HUDEP-2 (cell line): ENCODE measurements around the gene NR1D1.

ENCODE experiments used
- DNase-seq, 76 experiments: peaks; one replicate each; lab custom pipeline; 2025; ENCODE audit not compliant: unreplicated experiment in 76 of 76; lab: John Stamatoyannopoulos, UW

The NR1D1 gene

DNA sequence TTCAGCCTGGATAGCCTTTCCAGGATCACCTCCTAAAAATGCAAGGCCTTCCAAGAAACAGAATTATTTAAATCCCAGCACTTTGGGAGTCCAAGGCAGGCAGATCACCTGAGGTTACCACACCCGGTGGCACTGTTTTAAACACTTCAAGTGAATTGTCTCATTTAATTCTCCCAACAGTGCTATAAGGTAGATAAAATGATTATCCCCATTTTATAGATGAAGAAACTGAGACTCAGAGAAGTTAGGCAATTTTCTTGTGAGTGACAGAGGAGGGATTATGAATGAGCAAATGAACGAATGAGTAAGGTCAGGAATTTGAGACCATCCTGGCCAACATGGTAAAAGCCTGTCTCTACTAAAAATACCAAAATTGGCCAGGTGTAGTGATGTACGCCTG, 20.8 kb downstream of the NR1D1 start:
- no peak for DNase-seq

GRCh38 chr17:40076591-40076990, 23.8 kb downstream of the NR1D1 start:
- DNase-seq = peak in 52 of 76 experiments; percentile 9 to 68 (median 32)

GRCh38 chr17:40075942-40076498, 24.4 kb downstream of the NR1D1 start:
- DNase-seq = no peak

DNA sequence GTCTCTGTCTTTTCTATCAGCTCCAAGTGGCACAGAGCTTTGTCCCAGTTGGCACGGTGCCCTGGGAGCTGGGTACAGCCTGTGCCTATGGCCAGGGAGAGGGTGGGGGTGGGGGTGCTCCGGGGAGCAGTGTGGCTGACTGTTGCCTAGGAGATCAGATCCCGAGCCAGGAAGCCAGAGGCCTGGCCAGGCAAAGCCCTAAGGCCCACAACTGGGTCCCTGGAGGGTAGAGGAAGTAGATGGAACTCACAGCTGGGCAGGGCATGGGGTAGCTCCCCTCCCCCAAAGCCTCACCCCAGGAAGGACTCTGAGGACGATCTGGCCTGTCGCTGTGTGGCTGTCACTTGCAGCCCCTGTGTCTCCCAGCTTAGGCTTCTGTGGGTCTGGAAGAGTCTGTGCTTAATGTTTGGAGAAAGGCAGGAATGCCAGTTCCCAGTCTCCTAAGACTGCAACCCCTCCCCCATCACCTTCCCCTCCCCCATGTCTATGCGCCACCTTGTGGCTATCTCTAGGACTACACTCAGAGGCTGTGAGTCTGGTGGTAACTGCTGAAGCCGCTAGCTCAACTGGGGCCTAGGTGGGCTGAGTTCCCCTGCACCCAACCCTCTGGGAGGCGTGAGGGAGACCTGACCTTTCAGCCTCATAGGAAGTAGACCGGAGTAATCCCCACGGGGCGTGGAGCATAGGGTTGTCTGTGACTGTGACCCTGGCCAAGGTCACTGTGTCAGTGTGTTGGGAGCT, 25.0 kb downstream of the NR1D1 start:
- DNase-seq = peak in 69 of 76 experiments; percentile 17 to 90 (median 58)

DNA sequence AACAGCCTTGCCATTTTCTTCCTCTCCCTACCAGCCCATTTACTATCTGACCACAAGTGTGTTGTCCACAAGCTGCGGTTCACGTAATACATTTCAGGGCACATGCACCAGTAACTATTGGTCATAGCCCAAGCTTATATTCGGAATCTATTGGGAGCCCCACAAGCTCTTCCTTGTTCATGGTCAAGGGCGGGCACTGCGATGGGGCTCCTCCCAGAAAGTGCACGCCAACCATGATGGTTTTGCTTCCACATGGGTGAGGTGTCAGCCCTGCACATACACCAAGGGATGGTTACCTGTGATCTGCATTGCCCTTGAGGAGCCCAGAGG, 25.6 kb downstream of the NR1D1 start:
- DNase-seq = peak in 10 of 76 experiments; percentile 45 to 76 (median 62)

GRCh38 chr17:40074175-40074512, 26.2 kb downstream of the NR1D1 start:
- no peak for DNase-seq

GRCh38 chr17:40073454-40074174, 26.8 kb downstream of the NR1D1 start:
- DNase-seq = peak in 1 of 76 experiments; percentile 54

DNA sequence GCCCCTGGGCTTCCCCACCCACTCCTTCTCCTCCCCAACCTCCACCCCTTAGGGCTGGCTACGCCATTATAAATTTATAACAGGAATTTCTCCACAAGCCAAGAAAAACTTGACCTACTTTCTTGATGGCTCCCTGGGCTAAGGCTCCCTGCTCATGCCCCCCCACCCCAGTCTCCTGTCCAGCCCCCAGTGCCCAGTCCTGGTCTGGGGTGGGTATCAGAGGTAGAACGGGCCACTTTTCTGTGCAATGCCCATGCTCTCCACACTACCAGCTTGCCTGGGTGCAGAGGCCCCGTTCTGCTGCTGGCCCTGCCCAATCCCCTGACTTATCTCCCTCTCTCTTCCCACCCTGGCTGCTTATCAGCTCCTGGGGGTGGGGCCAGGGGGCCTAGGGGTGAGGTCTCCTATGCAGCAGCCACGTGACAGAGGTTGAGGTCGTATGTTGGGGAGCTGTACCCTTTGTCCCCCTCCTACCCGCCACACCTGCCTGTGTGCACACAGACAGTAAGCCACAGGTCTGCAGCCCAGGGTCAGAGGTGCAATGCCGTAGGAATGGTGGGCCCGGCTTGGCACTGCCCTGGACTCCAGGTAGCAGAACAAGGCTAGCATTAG, 27.5 kb downstream of the NR1D1 start:
- DNase-seq = peak in 74 of 76 experiments; percentile 40 to 89 (median 78)

DNA sequence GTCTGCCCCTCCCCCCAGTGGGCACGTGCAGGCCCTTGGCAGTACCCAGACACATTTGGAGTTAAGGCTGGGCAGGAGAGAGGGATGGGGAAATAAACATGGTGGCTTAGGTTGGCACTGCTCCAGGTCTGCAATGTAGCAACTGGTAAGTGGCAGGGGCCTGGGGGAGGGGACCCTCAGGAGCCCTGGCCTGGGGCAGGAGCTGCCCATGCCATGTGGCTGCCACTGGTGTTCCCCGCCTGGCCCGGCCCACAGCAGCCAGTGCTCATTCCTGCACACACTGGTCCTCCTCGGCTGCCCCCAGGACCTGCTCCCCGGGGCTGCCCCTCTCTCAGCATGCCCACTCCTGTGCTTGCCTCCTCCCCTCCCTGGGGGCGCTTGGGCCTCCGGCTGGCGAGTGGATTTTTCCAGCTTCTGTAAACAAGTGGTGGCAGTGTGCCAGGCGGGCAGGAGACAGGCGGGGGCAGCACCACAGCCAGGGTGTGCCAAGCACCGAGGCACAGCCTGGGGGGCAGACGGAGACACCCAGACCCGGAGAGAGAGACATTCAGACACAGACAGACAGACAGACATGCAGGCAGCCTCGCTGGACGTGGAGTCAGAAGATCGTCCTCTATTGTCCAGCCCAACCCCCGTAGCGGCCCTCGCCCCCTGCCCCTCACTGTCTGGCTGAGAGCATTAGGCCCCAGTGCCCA, 28.2 kb downstream of the NR1D1 start:
- DNase-seq = peak in 75 of 76 experiments; percentile 37 to 93 (median 82)

- DNase-seq = peak in 71 of 76 experiments; percentile 30 to 94 (median 70)
Measured at GRCh38 chr17:40071313-40072039, 28.9 kb downstream of the NR1D1 start.

GRCh38 chr17:40070709-40071312, 29.6 kb downstream of the NR1D1 start:
- peak in 52 of 76 experiments; percentile 16 to 82 (median 56) for DNase-seq

- DNase-seq = peak in 66 of 76 experiments; percentile 19 to 81 (median 51)
Measured at GRCh38 chr17:40069751-40070708, 30.4 kb downstream of the NR1D1 start.

DNA sequence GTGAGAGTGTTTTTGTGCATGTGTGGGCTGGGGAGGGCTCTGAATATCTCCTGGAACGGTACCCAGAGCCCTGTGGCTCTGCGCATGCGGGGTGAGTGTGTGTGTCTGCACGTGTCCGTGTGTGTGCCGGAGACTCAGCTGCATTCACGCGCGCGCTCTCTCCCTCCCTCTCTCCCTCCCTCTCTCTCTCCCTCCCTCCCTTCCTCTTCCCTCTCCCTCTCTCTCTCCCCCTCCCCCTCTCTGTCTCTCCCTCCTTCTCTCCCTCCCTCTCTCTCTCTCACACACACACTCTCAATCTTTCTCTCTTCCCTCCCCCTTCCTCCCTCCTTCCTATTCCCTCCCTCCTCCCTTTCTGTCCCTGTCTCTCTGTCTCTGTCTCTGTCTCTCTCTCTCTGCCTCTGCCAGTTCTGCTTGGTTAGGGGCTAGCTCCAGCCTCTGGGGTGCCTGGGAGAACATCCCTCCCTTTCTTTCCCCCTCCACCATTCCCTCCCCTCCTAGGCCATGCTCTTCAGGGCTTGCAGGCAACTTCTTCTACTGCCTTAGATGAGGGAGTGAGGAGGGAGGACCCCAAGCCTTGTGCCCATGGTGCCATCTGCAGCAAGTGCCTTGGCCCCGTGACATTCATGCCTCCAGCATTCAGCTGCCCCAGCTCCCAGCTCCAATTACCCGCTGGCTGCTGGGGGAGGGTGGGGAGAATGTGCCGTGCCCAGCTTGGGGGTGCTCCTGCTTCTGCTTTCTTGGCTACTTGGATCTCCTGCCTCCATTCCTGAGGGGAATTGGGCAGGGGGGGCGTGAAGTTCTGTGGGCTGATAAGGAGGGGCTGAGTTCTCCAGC, 31.3 kb downstream of the NR1D1 start:
- DNase-seq = peak in 73 of 76 experiments; percentile 40 to 88 (median 76)

- no peak for DNase-seq
Measured at GRCh38 chr17:40068584-40068916, 31.8 kb downstream of the NR1D1 start.

DNA sequence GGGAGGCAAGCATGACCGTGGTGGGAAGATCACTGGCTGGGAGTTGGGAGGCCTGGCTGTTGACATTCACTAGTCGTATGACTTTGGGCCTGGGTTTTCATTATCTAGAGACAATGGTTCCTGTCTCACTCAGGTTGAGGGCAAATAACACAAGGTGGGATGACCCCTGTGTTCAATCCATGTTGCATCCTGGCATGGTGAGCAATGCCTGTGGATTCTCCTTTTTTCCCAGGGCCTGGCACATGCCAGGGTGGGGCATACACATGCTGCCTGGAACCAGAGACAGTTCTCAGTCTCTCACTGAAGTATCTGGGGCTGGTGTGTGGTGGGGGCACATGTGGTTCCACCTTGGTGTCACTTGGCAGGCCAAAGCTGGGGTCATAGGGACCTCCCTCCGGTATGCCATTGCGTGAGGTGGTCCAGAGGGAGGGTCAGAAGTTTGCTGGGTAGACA, 32.2 kb downstream of the NR1D1 start:
- DNase-seq = no peak

GRCh38 chr17:40067710-40068109, 32.7 kb downstream of the NR1D1 start:
- DNase-seq = no peak

- DNase-seq = no peak
Measured at GRCh38 chr17:40065769-40066510, 34.4 kb downstream of the NR1D1 start.
